Dedifferentiated amniotic fluid mesenchymal stem cell (primary cell): ENCODE data around the gene NIP7.
"Not testable (repeated sequence)": the region's sequence is repeated elsewhere in the genome, so short reads cannot be mapped to it uniquely, and the experiment has no call there.

Source experiments
- DNase-seq: peaks from one replicate; pipeline ENCODE4 v3.0.0-alpha.2; 2016; ENCODE audit errors: extremely low spot score

Gene NIP7

GRCh38 chr16:69345923-69346322 lies 6.4 kb downstream of the NIP7 start:
- DNase-seq = no peak

GRCh38 chr16:69346683-69347082 lies 7.1 kb downstream of the NIP7 start:
- DNase-seq = no peak

GRCh38 chr16:69348222-69348621 lies 8.7 kb downstream of the NIP7 start:
- no peak for DNase-seq

GRCh38 chr16:69349536-69349935 lies 10.0 kb downstream of the NIP7 start:
- DNase-seq = no peak

GRCh38 chr16:69350536-69351133 lies 11.1 kb downstream of the NIP7 start:
- no peak for DNase-seq

GRCh38 chr16:69351309-69352027 lies 11.9 kb downstream of the NIP7 start, which contains the start of gene TMED6:
Gene TMED6, minus strand, starts transcription at chr16:69351786. Its CDS starts 33 bp downstream, at chr16:69351753.
- no peak for DNase-seq

- DNase-seq = not testable (repeated sequence)
These were observed 20.5 kb downstream of the NIP7 start for GRCh38 chr16:69360070-69360469.

- DNase-seq = no peak
These were observed 23.7 kb downstream of the NIP7 start for GRCh38 chr16:69363281-69363717.

GRCh38 chr16:69364088-69364487 lies 24.5 kb downstream of the NIP7 start:
- no peak for DNase-seq

- DNase-seq = no peak
These were observed 26.3 kb downstream of the NIP7 start for GRCh38 chr16:69365901-69366300.

GRCh38 chr16:69366431-69366830 lies 26.9 kb downstream of the NIP7 start:
- DNase-seq = no peak

- no peak for DNase-seq
These were observed 28.4 kb downstream of the NIP7 start for GRCh38 chr16:69367980-69368379.

GRCh38 chr16:69368866-69369265 lies 29.3 kb downstream of the NIP7 start:
- no peak for DNase-seq

- DNase-seq = no peak
These were observed 32.0 kb downstream of the NIP7 start for GRCh38 chr16:69371564-69371963.

- DNase-seq = no peak
These were observed 33.4 kb downstream of the NIP7 start for GRCh38 chr16:69373019-69373418.

- DNase-seq = no peak
These were observed 37.0 kb downstream of the NIP7 start for GRCh38 chr16:69376393-69377059.

GRCh38 chr16:69378036-69378435 lies 38.5 kb downstream of the NIP7 start:
- no peak for DNase-seq

GRCh38 chr16:69378760-69379159 lies 39.2 kb downstream of the NIP7 start:
- DNase-seq = no peak

- no peak for DNase-seq
These were observed 41.7 kb downstream of the NIP7 start for GRCh38 chr16:69381231-69381630.

GRCh38 chr16:69382421-69382820 lies 42.8 kb downstream of the NIP7 start:
- no peak for DNase-seq

- no peak for DNase-seq
These were observed 45.4 kb downstream of the NIP7 start for GRCh38 chr16:69384974-69385373.

- no peak for DNase-seq
These were observed 47.0 kb downstream of the NIP7 start for GRCh38 chr16:69386596-69386995.
